ENCODE data around the gene RAD21L1.

Gene RAD21L1

DNA sequence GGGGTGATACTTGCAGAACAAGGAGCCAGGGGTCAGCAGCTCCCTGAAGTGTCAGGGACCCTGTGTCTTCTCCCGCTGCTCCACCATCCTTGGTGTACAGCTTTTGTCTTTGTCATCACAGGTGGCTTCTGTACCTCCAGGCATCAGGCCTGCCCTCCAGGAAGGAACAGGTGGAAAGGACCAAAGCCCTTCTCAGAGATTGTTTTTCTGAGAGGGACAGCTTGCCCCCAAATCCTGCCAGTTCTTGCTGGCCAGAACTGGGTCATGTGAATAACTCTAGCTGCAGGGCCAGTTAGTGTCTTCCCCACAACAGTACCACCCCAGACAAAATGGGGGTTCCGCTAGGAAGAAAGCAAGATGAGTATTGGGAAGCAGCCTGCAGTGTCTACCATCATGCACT is 71.6 kb downstream of the RAD21L1 start:
- DNase-seq: no peak

DNA sequence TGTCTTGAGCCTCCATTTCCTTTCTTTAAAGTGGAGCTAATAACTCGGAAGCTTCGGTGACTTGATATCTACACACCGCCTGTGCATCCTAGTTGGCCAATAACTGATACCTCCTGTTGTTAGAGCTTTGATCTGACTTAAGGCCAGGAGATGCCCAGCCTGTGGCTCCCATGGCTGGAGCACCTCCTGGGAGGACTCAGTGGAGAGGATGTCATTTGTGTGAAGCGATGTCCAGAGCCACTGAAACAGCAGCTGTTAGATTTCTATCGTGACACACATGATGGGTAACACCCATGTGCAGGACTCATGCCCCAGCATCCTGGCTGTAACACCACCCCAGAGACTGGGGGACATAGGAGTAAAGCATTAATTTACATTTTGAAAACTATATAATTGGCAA is 72.3 kb downstream of the RAD21L1 start:
- DNase-seq: no peak

GRCh38 chr20:1298888-1299511 is 73.2 kb downstream of the RAD21L1 start:
- no peak for DNase-seq

DNA sequence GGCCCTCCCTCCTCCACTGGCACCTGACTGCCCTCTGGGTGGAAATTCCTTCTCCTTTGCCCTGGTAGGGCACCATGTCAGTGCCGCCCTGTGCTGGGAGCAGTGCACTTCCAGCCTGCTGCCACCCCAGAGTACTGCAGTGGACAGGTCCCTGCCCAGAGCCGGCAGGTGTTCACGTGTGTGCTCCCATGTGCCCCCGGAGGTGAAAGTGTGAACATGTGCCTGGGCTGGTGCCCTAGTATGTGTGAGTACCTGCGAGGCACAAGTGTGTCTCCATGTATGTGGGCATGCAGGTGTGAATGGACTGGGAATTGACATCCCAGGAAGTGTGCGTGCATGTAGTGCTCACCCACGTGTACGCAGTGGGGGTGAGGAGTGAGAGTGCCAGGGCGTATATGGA is 73.7 kb downstream of the RAD21L1 start:
- no peak for DNase-seq

GRCh38 chr20:1300083-1300840 is 74.4 kb downstream of the RAD21L1 start:
- no peak for DNase-seq

- no peak for DNase-seq
These were observed 75.2 kb downstream of the RAD21L1 start for GRCh38 chr20:1301031-1301529.

GRCh38 chr20:1302685-1303541 is 77.1 kb downstream of the RAD21L1 start:
- DNase-seq: no peak

DNA sequence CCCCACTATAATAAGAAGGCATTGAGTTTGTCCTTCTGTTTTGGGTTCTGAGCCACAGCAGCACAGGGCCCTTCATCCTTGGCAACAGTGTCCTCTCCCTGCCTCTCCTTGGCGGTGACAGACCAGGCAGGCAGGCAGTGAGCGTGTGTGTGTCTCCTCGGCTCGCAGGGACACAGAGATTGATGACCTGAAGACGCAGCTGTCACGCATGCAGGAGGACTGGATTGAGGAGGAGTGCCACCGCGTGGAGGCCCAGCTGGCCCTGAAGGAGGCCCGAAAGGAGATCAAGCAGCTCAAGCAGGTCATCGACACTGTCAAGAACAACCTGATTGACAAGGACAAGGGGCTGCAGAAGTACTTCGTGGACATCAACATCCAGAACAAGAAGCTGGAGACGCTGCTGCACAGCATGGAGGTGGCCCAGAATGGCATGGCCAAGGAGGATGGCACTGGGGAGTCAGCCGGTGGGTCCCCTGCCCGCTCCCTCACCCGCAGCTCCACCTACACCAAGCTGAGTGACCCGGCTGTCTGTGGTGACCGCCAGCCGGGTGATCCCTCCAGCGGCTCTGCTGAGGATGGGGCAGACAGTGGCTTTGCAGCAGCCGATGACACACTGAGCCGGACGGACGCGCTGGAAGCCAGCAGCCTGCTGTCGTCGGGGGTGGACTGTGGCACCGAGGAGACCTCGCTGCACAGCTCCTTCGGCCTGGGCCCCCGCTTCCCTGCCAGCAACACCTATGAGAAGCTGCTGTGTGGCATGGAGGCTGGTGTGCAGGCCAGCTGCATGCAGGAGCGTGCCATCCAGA is 79.1 kb downstream of the RAD21L1 start:
- no peak for DNase-seq

All from NCI-H2081 treated with DMSO at 0.1 percent for 48 hours (cell line).